ENCODE results near the gene PCNX1.

Gene PCNX1

GRCh38 chr14:71029236-71029781 lies 122.0 kb downstream of the PCNX1 start:
- Histone ChIP-seq H3K9me3 (ENCODE audit: control insufficient read depth, insufficient read depth, low read depth, low read length) (no peaks in the 10 kb centered on the region), H3K4me3 (ENCODE audit: low read depth, low read length) (no peak overlapping the region), H3K36me3 (ENCODE audit: control insufficient read depth in 2 of 2, insufficient read depth in 1 of 2, low read length in 2 of 2) (peaks cover 16 to 53% of the 10 kb centered on the region in 2 experiments), H3K27ac (ENCODE audit: extremely low read depth, low read depth, low read length) (no peak overlapping the region), H3K4me1 (ENCODE audit: control insufficient read depth, insufficient read depth, low read length) (no peaks in the 10 kb centered on the region)
- ChIA-PET POLR2A (no interaction called here), CTCF (interaction anchor here (0.6 kb wide), 1 partner anchor 32 kb away, joined by 3 read pairs; no protein-coding TSS in a partner anchor)
- no peak for TF ChIP-seq ZNF585B (tag by site-specific recombination; IDR thresholded peaks at IDR 0.05)
- TF ChIP-seq ZFP41 (tag by site-specific recombination; IDR thresholded peaks at IDR 0.05; ENCODE audit: borderline replicate concordance), result no peak
- TF ChIP-seq ZNF416 (tag by site-specific recombination; IDR thresholded peaks at IDR 0.05), result no peak
- no peak for TF ChIP-seq ZNF768 (tag by site-specific recombination; IDR thresholded peaks at IDR 0.05)
- no peak for TF ChIP-seq ZNF621 (tag by site-specific recombination; IDR thresholded peaks at IDR 0.05)

GRCh38 chr14:71031000-71031399 lies 123.7 kb downstream of the PCNX1 start:
- Histone ChIP-seq H3K36me3 (ENCODE audit: control insufficient read depth in 2 of 2, insufficient read depth in 1 of 2, low read length in 2 of 2) (peaks cover 20 to 65% of the 10 kb centered on the region in 2 experiments), H3K9me3 (ENCODE audit: control insufficient read depth, insufficient read depth, low read depth, low read length) (no peaks in the 10 kb centered on the region), H3K27ac (ENCODE audit: extremely low read depth, low read depth, low read length) (no peak overlapping the region), H3K4me1 (ENCODE audit: control insufficient read depth, insufficient read depth, low read length) (no peaks in the 10 kb centered on the region), H3K4me3 (ENCODE audit: low read depth, low read length) (no peak overlapping the region)
- ChIA-PET CTCF (interaction anchor here (0.7 kb wide), 1 partner anchor 8 kb away, joined by 3 read pairs; no protein-coding TSS in a partner anchor), POLR2A (no interaction called here)
- TF ChIP-seq ZIC2 (tag by site-specific recombination; IDR thresholded peaks at IDR 0.05), result no peak
- TF ChIP-seq ZNF549 (tag by site-specific recombination; IDR thresholded peaks at IDR 0.05), result no peak
- TF ChIP-seq, protein P1, sequence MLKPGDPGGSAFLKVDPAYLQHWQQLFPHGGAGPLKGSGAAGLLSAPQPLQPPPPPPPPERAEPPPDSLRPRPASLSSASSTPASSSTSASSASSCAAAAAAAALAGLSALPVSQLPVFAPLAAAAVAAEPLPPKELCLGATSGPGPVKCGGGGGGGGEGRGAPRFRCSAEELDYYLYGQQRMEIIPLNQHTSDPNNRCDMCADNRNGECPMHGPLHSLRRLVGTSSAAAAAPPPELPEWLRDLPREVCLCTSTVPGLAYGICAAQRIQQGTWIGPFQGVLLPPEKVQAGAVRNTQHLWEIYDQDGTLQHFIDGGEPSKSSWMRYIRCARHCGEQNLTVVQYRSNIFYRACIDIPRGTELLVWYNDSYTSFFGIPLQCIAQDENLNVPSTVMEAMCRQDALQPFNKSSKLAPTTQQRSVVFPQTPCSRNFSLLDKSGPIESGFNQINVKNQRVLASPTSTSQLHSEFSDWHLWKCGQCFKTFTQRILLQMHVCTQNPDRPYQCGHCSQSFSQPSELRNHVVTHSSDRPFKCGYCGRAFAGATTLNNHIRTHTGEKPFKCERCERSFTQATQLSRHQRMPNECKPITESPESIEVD (tag by site-specific recombination; IDR thresholded peaks at IDR 0.05), result no peak
- TF ChIP-seq ZNF701 (tag by site-specific recombination; IDR thresholded peaks at IDR 0.05), result no peak
- no peak for TF ChIP-seq RBAK (tag by site-specific recombination; IDR thresholded peaks at IDR 0.05)
- no peak for TF ChIP-seq ZNF266 (tag by site-specific recombination; IDR thresholded peaks at IDR 0.05; ENCODE audit: low read depth)
- no peak for TF ChIP-seq PATZ1 (tag by site-specific recombination; IDR thresholded peaks at IDR 0.05)
- TF ChIP-seq PRDM1 (tag by site-specific recombination; IDR thresholded peaks at IDR 0.05), result no peak
- TF ChIP-seq, protein P2, sequence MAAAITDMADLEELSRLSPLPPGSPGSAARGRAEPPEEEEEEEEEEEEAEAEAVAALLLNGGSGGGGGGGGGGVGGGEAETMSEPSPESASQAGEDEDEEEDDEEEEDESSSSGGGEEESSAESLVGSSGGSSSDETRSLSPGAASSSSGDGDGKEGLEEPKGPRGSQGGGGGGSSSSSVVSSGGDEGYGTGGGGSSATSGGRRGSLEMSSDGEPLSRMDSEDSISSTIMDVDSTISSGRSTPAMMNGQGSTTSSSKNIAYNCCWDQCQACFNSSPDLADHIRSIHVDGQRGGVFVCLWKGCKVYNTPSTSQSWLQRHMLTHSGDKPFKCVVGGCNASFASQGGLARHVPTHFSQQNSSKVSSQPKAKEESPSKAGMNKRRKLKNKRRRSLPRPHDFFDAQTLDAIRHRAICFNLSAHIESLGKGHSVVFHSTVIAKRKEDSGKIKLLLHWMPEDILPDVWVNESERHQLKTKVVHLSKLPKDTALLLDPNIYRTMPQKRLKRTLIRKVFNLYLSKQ (tag by site-specific recombination; IDR thresholded peaks at IDR 0.05; ENCODE audit: borderline replicate concordance), result no peak
- no peak for TF ChIP-seq SP2 (tag by site-specific recombination; IDR thresholded peaks at IDR 0.05)
- TF ChIP-seq ZEB2 (tag by site-specific recombination; IDR thresholded peaks at IDR 0.05), result no peak
- no peak for TF ChIP-seq ZNF48 (tag by site-specific recombination; IDR thresholded peaks at IDR 0.05)
- no peak for TF ChIP-seq ZNF792 (tag by site-specific recombination; IDR thresholded peaks at IDR 0.05)
- TF ChIP-seq ZNF2 (tag by site-specific recombination; IDR thresholded peaks at IDR 0.05), result no peak
- TF ChIP-seq KLF16 (tag by site-specific recombination; IDR thresholded peaks at IDR 0.05), result no peak
- no peak for TF ChIP-seq ZNF529 (tag by site-specific recombination; IDR thresholded peaks at IDR 0.05; ENCODE audit: insufficient replicate concordance)

Data from HEK293 (cell line).